GM19438 (cell line): ENCODE measurements around the gene DRC7.

ENCODE experiments used
- ATAC-seq: cut with Tn5 transposase; IDR thresholded peaks from one replicate; pipeline ENCODE4 v1.9.1; 2021; ENCODE audit warnings: low read depth; ENCODE audit not compliant: unreplicated experiment

The DRC7 gene

GRCh38 chr16:57759541-57760356 is 65.1 kb downstream of the DRC7 start:
- ATAC-seq = no peak

- ATAC-seq = no peak
Observed at GRCh38 chr16:57760357-57761160, 66.0 kb downstream of the DRC7 start.

GRCh38 chr16:57761301-57761700 is 66.7 kb downstream of the DRC7 start:
- no peak for ATAC-seq

GRCh38 chr16:57761957-57762356 is 67.4 kb downstream of the DRC7 start:
- no peak for ATAC-seq

GRCh38 chr16:57762365-57763040 is 67.9 kb downstream of the DRC7 start:
- ATAC-seq = no peak

- no peak for ATAC-seq
Observed at GRCh38 chr16:57763285-57764005, 68.8 kb downstream of the DRC7 start.

GRCh38 chr16:57764006-57764340 is 69.4 kb downstream of the DRC7 start:
- no peak for ATAC-seq

GRCh38 chr16:57764341-57765159 is 69.9 kb downstream of the DRC7 start:
- no peak for ATAC-seq

- no peak for ATAC-seq
Observed at GRCh38 chr16:57765160-57765728, 70.6 kb downstream of the DRC7 start.

- no peak for ATAC-seq
Observed at GRCh38 chr16:57766714-57767348, 72.2 kb downstream of the DRC7 start.

- ATAC-seq = no peak
Observed at GRCh38 chr16:57769541-57770145, 75.0 kb downstream of the DRC7 start.

GRCh38 chr16:57770361-57770760 is 75.8 kb downstream of the DRC7 start:
- ATAC-seq = no peak

- ATAC-seq = no peak
Observed at GRCh38 chr16:57771141-57771785, 76.7 kb downstream of the DRC7 start.

GRCh38 chr16:57773019-57773418 is 78.4 kb downstream of the DRC7 start:
- no peak for ATAC-seq

- ATAC-seq = no peak
Observed at GRCh38 chr16:57773655-57774295, 79.2 kb downstream of the DRC7 start.

GRCh38 chr16:57774705-57775285 is 80.2 kb downstream of the DRC7 start:
- no peak for ATAC-seq
